MM.1S (cell line): ENCODE data around the gene TNPO2.
"Not testable (repeated sequence)": the region's sequence is repeated elsewhere in the genome, so short reads cannot be mapped to it uniquely, and the experiment has no call there.

Experiments used
- DNase-seq: peaks from one replicate; pipeline ENCODE4 v3.0.0-alpha.2; 2015
- H2AFZ ChIP-seq: fragments of 300-600 bp; sonication (generic); 2 replicates; pipeline ENCODE4 v1.6.0; 2016; ENCODE audit warnings: antibody characterized with exemption, low read length
- H3F3A ChIP-seq: fragments of 300-600 bp; sonication (generic); 2 replicates; pipeline ENCODE4 v1.6.1; 2016; ENCODE audit warnings: mild to moderate bottlenecking, antibody characterized with exemption, low read length, moderate library complexity, mixed read lengths; ENCODE audit not compliant: insufficient read depth
- H3K27ac ChIP-seq: fragments of 300-600 bp; sonication (generic); 2 replicates; pipeline ENCODE4 v1.5.1; 2016; ENCODE audit warnings: mild to moderate bottlenecking, low read length
- H3K27me3 ChIP-seq: fragments of 300-600 bp; sonication (generic); replicated peaks from 2 replicates; pipeline ENCODE4 v1.6.0; 2016; ENCODE audit warnings: low read length; ENCODE audit not compliant: insufficient read depth
- H3K36me3 ChIP-seq: fragments of 300-600 bp; sonication (generic); replicated peaks from 2 replicates; pipeline ENCODE4 v1.6.1; 2016; ENCODE audit warnings: mild to moderate bottlenecking, low read length, mixed read lengths; ENCODE audit not compliant: insufficient read depth
- H3K4me1 ChIP-seq: fragments of 300-600 bp; sonication (generic); 2 replicates; pipeline ENCODE4 v1.6.1; 2016; ENCODE audit warnings: low read length, mixed read lengths
- H3K4me2 ChIP-seq: fragments of 300-600 bp; sonication (generic); 2 replicates; pipeline ENCODE4 v1.6.0; 2016; ENCODE audit warnings: low read depth, low read length
- H3K4me3 ChIP-seq: fragments of 300-600 bp; sonication (generic); 2 replicates; pipeline ENCODE4 v1.5.1; 2016; ENCODE audit warnings: low read length, mixed read lengths
- H3K79me2 ChIP-seq: fragments of 300-600 bp; sonication (generic); 2 replicates; pipeline ENCODE4 v1.6.1; 2016; ENCODE audit warnings: mixed run types, low read length, mixed read lengths
- H3K9ac ChIP-seq: fragments of 300-600 bp; sonication (generic); 2 replicates; pipeline ENCODE4 v1.6.1; 2016; ENCODE audit warnings: low read length, mixed read lengths
- H3K9me2 ChIP-seq: fragments of 300-600 bp; sonication (generic); replicated peaks from 2 replicates; pipeline ENCODE4 v1.6.1; 2016; ENCODE audit warnings: mild to moderate bottlenecking, low read length, mixed read lengths; ENCODE audit not compliant: insufficient read depth
- H3K9me3 ChIP-seq: fragments of 300-600 bp; sonication (generic); replicated peaks from 2 replicates; pipeline ENCODE4 v1.6.1; 2016; ENCODE audit warnings: mild to moderate bottlenecking, low read length, mixed read lengths; ENCODE audit not compliant: insufficient read depth
- H4K20me1 ChIP-seq: fragments of 300-600 bp; sonication (generic); 2 replicates; pipeline ENCODE4 v1.6.1; 2016; ENCODE audit warnings: mild to moderate bottlenecking, low read length, moderate library complexity, mixed read lengths; ENCODE audit not compliant: insufficient read depth
- CTCF ChIP-seq: fragments of 300-600 bp; sonication (generic); IDR thresholded peaks from 2 replicates; pipeline ENCODE4 v1.5.1; 2016; ENCODE audit warnings: antibody characterized with exemption, low read length, mixed read lengths
- EZH2 ChIP-seq: fragments of 300-600 bp; sonication (generic); optimal IDR thresholded peaks from 2 replicates; pipeline ENCODE3; 2017; ENCODE audit warnings: low read depth, mild to moderate bottlenecking, antibody characterized with exemption, low read length, mixed read lengths
- EZH2phosphoT487 ChIP-seq: fragments of 300-600 bp; sonication (generic); IDR thresholded peaks from 2 replicates; pipeline ENCODE4 v1.6.1; 2018; ENCODE audit warnings: antibody characterized with exemption, low read length

The TNPO2 gene

GRCh38 chr19:12727745-12728433 lies 4.2 kb upstream of the TNPO2 start:
- H3K9me3 ChIP-seq = no peaks in the 10 kb centered on the region
- H3K9me2 ChIP-seq = no peaks in the 10 kb centered on the region
- TF ChIP-seq EZH2 = no peak
- TF ChIP-seq EZH2phosphoT487 = no peak
- TF ChIP-seq CTCF = no peak
- H4K20me1 ChIP-seq = peaks cover 18% of the 10 kb centered on the region; the same call in 1 of the 2 replicates
- DNase-seq = no peak
- H2AFZ ChIP-seq = no peak overlapping the region
- H3K4me3 ChIP-seq = no peak overlapping the region
- H3K27ac ChIP-seq = no peak overlapping the region
- H3K79me2 ChIP-seq = peaks cover 42% of the 10 kb centered on the region
- peaks cover 6% of the 10 kb centered on the region for H3K36me3 ChIP-seq
- no peak overlapping the region for H3K9ac ChIP-seq
- no peaks in the 10 kb centered on the region for H3K27me3 ChIP-seq
- H3K4me1 ChIP-seq = peaks cover 6% of the 10 kb centered on the region
- no peak overlapping the region for H3K4me2 ChIP-seq
- peaks cover 21% of the 10 kb centered on the region for H3F3A ChIP-seq

DNA sequence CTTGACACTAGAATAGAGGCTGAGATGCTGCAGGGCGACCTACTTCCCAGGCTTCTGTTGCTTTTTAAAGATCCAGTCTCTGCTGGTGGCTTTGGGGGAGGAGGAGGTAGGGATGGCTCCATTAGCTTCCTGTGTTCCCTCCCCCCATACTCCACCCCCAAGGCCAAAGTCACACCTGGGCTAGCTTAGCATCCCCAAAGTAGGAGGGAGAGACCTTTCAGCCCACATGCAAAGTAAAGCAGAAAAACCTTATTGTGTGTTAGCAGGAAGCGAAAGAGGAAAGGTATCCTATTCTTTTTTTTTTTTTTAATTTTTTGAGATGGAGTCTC lies 3.2 kb upstream of the TNPO2 start:
- H4K20me1 ChIP-seq = peaks cover 12% of the 10 kb centered on the region; the same call in 1 of the 2 replicates
- H3K4me3 ChIP-seq = no peak overlapping the region
- TF ChIP-seq EZH2 (no peak), EZH2phosphoT487 (no peak), CTCF (no peak)
- no peaks in the 10 kb centered on the region for H3K9me2 ChIP-seq
- H3K4me2 ChIP-seq = no peak overlapping the region
- no peak overlapping the region for H2AFZ ChIP-seq
- no peak for DNase-seq
- H3K36me3 ChIP-seq = peaks cover 6% of the 10 kb centered on the region
- peaks cover 24% of the 10 kb centered on the region for H3F3A ChIP-seq
- no peak overlapping the region for H3K27ac ChIP-seq
- peaks cover 38% of the 10 kb centered on the region for H3K79me2 ChIP-seq
- H3K9ac ChIP-seq = no peak overlapping the region
- H3K27me3 ChIP-seq = no peaks in the 10 kb centered on the region
- H3K9me3 ChIP-seq = no peaks in the 10 kb centered on the region
- peaks cover 3% of the 10 kb centered on the region; the same call in 1 of the 2 replicates for H3K4me1 ChIP-seq

GRCh38 chr19:12725612-12726011 lies 1.9 kb upstream of the TNPO2 start:
- not testable (repeated sequence) for DNase-seq, H2AFZ ChIP-seq, H3K27me3 ChIP-seq, H3K9ac ChIP-seq, H3K27ac ChIP-seq, H3K4me2 ChIP-seq, H3K4me1 ChIP-seq, H3K4me3 ChIP-seq, H4K20me1 ChIP-seq, H3K9me3 ChIP-seq, H3K9me2 ChIP-seq, H3K36me3 ChIP-seq
- H3F3A ChIP-seq = peaks cover 19% of the 10 kb centered on the region
- H3K79me2 ChIP-seq = peaks cover 38% of the 10 kb centered on the region

- Histone ChIP-seq H3K4me1 (peaks cover 3% of the 10 kb centered on the region; the same call in 1 of the 2 replicates), H3K27me3 (no peaks in the 10 kb centered on the region), H3K9ac (peak overlapping the region; percentile 84), H3F3A (peaks cover 17% of the 10 kb centered on the region), H3K27ac (peak overlapping the region; percentile 61), H3K9me2 (no peaks in the 10 kb centered on the region), H3K36me3 (peaks cover 5% of the 10 kb centered on the region; the same call in 1 of the 2 replicates), H3K9me3 (no peaks in the 10 kb centered on the region), H4K20me1 (no peaks in the 10 kb centered on the region), H2AFZ (peak overlapping the region; percentile 71), H3K4me3 (peak overlapping the region; percentile 84), H3K79me2 (peaks cover 50% of the 10 kb centered on the region), H3K4me2 (peak overlapping the region; percentile 91)
- peak; percentile 21 for DNase-seq
- no peak for TF ChIP-seq EZH2
- no peak for TF ChIP-seq EZH2phosphoT487
- no peak for TF ChIP-seq CTCF
Observed at GRCh38 chr19:12723381-12723640, 421 bp downstream of the TNPO2 start.
